Measurements from ENCODE around the gene KLHL13.

GRCh38 chrX:118148737-118149136 is 32.1 kb upstream of the KLHL13 start:
- TF ChIP-seq HDGF (IDR thresholded peaks at IDR 0.05; ENCODE audit: borderline replicate concordance) (no peak), SP1 (IDR thresholded peaks at IDR 0.05) (no peak), L3MBTL2 (conservative IDR thresholded peaks at IDR 0.05) (no peak), CTBP1 (IDR thresholded peaks at IDR 0.05; ENCODE audit: borderline replicate concordance) (no peak), FOXM1 (IDR thresholded peaks at IDR 0.05; ENCODE audit: borderline replicate concordance) (no peak), FOXK2 (IDR thresholded peaks at IDR 0.05) (no peak), ELF4 (IDR thresholded peaks at IDR 0.05) (no peak), NFRKB (IDR thresholded peaks at IDR 0.05) (no peak), LEF1 (IDR thresholded peaks at IDR 0.05; ENCODE audit: borderline replicate concordance) (no peak), SUZ12 (IDR thresholded peaks at IDR 0.05) (no peak), PKNOX1 (IDR thresholded peaks at IDR 0.05) (no peak), TARDBP (IDR thresholded peaks at IDR 0.05) (no peak), BHLHE40 (IDR thresholded peaks at IDR 0.05; ENCODE audit: borderline replicate concordance) (no peak), ZNF384 (IDR thresholded peaks at IDR 0.05) (no peak)

Data from HEK293T (cell line).